ENCODE results near the gene STKLD1.

DNA sequence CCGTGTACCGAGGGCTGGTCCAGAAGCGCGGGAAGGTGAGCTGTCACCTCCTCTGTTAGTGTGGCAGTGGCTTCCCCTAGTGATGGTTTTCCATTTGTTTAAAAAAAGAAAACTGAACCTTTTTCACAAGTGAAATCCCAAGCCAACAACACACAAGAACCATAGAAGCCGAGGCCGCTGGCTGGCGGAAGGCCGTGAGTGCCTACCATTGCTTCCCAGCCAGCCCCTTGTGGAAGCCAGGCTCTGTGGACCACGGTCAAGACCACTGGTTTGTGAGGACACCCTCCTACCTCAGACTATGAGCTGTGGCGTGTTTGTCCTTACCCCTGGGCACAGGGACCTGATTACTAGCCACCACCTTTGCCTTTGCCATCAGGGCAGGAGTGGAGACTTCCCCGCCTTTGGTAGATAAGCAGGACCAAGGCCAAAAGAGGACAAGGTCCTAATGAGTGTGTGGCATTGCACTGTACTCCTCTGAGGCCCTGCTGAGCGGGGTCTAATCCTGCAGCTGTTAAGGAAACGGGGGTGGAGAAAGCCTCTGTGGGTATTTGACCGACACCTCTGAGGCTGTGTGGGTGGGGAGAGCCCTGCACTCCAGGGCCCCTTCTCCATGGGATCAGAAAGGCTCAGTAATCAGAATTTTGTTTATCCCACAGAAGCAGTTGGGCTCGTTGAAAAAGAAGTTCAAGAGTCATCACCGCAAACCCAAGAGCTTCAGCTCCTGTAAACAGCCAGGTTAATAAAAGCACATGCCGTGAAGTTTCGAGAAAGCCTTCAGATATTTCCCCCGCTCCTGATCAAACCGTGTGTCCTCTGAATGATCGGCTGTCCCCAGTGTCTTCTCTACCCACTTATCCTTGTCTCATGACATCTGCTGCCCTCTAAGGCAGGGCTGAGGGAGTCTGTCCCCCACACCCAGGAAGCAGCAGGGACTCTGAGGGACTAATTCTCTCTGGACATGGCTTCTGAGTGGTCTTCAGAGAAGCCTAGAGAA, 15.5 kb upstream of the STKLD1 start:
- TF ChIP-seq, protein P1, sequence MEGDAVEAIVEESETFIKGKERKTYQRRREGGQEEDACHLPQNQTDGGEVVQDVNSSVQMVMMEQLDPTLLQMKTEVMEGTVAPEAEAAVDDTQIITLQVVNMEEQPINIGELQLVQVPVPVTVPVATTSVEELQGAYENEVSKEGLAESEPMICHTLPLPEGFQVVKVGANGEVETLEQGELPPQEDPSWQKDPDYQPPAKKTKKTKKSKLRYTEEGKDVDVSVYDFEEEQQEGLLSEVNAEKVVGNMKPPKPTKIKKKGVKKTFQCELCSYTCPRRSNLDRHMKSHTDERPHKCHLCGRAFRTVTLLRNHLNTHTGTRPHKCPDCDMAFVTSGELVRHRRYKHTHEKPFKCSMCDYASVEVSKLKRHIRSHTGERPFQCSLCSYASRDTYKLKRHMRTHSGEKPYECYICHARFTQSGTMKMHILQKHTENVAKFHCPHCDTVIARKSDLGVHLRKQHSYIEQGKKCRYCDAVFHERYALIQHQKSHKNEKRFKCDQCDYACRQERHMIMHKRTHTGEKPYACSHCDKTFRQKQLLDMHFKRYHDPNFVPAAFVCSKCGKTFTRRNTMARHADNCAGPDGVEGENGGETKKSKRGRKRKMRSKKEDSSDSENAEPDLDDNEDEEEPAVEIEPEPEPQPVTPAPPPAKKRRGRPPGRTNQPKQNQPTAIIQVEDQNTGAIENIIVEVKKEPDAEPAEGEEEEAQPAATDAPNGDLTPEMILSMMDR (IDR thresholded peaks at IDR 0.05), result no peak
- no peak for TF ChIP-seq POLR2A (IDR thresholded peaks at IDR 0.05)

Measured in body of pancreas (tissue), 4 donors.